ENCODE results near the gene CCDC9B.

CCDC9B gene

GRCh38 chr15:40306371-40306770 lies 34.4 kb downstream of the CCDC9B start:
- DNase-seq: no peak

DNA sequence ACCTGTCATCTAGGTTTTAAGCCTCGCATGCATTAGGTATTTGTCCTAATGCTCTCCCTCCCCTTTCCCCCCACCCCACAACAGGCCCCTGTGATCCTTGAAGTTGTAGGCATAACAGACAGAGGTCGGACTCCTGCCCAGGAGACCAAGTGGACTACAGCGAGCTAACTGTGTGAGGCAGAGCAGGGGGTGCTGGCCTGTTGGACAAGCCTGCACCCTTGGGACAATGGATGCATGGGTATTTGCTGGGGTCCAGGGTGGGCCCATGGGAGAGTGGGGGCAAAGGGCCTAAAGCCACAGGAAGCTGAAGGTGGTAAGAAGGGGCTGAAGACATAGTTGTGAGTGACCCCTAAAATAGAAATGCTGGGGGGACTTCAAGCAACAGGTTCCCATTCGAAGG lies 35.5 kb downstream of the CCDC9B start:
- no peak for DNase-seq

DNA sequence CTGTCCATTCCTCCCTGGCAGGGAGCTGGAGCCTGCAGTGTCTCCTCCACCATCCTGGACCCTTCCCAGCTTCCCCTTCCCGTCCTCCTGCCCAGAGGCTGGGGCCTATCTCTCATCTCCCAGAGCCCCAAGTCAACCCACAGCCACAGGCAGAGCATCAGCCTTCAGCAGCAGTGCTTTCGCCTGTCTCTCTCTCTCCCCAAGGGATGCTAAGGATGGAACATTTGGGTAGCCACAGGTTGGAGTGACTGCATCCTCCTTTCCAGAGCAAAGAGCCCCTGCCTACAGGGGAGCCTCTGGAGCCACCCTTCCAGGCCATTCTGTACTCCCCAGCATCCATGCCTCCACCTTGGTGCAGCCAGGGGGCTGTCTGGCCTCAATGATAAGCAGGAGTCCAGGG lies 37.2 kb downstream of the CCDC9B start:
- DNase-seq: no peak

- DNase-seq: no peak
Observed at GRCh38 chr15:40302981-40303380, 37.8 kb downstream of the CCDC9B start.

DNA sequence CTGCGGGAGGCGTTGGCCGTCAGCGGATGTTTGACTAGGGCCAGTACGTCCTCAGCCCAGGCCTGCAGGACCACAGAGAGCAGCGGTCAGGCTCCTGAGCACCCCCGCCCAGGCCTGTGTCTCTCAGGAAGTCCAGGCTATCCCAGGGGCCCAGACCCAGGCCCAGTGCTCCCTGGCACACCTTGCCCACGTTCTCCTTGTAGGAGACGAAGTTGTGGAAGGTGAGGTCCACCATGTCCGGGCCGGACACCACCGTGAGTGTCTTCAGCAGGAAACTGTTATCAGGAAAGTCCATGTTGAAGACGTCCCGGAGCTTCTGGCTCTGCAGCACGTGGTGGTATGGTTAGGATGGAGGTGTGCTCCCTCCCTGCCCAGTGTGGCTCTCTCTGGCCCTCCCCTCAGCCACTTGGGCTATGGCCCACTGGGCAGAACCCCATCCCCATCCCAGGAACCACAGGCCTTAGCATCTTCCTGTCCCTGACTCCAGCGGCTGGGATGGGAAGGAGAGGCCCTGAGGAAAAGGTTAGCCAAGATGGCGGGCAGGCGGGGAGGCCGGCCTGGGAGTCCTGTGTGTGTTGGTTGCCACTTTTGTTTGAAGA lies 38.4 kb downstream of the CCDC9B start:
- no peak for DNase-seq

- DNase-seq: no peak
Observed at GRCh38 chr15:40301467-40302179, 39.1 kb downstream of the CCDC9B start.

DNA sequence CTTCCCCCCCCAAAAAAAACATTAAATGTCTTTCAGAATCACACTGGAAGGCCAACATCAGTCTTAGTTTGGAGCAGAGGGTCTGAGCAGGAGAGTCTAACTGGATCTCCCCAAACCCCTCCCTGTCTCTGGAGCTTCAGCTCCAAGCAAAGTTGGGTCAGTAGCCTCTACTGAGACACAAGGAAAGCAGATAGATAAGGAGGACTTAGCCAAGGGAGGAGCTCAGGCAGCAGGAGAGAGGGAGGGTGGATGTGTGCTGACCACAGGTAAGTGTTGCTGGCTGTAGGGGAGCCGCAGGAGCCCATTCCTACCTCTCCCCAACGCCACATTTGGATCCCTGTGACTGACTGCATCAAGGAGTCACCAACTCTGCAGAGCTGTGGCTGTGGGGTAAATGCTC lies 40.0 kb downstream of the CCDC9B start:
- no peak for DNase-seq

DNA sequence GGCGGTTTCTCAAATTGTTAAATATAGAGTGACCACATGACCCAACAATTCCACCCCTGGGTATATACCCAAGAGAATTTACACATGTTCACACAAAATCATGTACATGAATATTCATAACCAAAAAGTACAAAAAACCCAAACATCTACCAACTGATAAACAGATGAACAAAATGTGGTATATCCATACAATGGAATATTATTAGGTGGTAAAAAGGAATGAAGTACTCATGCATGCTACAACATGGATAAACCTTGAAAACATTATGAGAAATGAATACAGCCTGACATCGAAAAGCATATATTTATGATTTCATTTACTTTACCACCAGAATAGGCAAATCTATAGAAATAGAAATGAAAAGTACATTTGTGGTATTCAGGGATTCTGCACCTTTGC lies 40.4 kb downstream of the CCDC9B start:
- DNase-seq: no peak

DNA sequence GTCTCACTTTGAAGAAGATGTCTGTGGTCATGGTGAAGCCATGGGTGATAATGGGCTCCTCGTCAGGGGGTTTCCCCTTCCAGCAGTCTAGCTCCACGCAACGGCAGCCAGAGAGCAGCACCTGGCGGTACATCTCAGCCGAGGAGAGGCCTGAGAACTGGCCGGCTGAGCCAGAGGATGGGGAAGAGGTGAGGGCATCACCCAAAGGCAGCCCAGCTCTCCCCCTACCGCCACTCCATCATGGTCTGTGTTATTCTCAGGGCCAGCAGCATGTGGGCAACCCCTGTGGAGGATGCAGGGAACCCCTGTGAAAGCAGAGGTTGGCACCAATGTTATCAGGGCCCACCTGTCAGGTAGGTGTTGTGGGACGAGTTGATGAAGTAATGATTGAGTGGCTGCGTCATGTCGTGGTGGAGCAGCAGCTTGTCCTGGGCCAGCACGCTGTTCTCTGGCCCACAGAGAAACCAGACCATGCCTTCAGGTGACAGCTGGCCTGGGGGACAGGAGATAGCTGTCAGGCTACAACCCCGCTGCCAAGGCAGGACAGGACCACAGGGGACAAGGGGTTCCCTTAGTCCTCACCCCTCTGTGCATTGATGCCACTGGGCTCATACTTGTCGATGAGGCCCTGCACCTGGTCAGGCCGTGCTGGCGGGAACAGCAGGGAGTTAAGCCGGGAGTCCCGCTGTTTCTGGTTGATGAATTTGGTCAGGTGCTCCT lies 42.4 kb downstream of the CCDC9B start:
- DNase-seq: no peak

- no peak for DNase-seq
Observed at GRCh38 chr15:40297356-40297755, 43.4 kb downstream of the CCDC9B start.

GRCh38 chr15:40296561-40297230 lies 44.0 kb downstream of the CCDC9B start:
- no peak for DNase-seq

DNA sequence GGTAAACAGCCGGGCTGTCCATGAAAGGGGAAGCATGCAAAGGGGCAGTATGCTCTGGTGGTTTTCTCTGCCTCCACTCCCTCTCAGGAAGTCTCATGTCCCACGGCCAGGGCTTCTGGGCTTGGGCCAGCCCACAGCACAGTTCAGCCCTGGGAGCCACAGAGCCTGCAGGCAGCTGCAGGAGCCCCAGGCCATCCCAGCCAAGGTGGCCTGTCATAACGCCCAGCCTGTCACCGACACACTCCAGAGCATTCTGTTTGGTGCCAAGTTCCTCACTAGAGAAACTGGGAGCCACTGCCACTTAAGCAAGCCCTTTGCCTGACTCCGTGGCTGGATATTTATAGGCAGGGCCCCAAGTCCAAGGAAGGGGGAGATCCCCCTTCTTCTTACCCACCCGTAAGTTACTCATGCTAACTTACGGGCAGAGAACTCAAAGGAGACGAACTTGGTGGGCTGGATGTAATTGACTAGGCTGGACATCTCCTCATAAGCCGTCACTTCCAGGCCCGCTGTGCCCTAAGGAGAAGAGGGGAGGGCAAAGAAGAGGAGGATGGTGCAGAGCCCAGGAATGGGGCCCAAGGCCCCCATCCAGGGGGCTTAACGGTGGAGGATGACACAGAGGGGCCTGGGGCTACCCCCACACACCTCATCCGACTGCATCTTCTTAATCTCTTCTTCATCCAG lies 44.7 kb downstream of the CCDC9B start:
- no peak for DNase-seq

DNA sequence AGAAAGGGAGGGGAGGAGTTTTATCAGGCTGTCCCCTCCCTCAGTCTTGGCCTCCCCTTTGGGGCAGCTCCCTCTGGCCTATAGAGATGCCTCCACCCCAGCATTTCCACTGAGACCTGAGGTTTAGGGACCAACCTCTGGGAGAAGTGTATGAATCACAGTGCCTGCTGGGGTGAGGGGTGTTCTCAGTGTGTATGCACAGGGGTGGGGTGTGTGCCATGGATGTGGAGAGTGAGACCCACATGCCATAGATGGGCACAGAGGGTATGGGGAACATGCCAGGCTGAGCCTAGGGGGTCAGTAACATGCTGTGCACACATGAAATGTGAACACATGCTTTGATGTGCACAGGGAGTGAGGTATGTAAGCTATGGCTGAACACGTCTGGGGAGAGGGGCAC lies 45.4 kb downstream of the CCDC9B start:
- no peak for DNase-seq

DNA sequence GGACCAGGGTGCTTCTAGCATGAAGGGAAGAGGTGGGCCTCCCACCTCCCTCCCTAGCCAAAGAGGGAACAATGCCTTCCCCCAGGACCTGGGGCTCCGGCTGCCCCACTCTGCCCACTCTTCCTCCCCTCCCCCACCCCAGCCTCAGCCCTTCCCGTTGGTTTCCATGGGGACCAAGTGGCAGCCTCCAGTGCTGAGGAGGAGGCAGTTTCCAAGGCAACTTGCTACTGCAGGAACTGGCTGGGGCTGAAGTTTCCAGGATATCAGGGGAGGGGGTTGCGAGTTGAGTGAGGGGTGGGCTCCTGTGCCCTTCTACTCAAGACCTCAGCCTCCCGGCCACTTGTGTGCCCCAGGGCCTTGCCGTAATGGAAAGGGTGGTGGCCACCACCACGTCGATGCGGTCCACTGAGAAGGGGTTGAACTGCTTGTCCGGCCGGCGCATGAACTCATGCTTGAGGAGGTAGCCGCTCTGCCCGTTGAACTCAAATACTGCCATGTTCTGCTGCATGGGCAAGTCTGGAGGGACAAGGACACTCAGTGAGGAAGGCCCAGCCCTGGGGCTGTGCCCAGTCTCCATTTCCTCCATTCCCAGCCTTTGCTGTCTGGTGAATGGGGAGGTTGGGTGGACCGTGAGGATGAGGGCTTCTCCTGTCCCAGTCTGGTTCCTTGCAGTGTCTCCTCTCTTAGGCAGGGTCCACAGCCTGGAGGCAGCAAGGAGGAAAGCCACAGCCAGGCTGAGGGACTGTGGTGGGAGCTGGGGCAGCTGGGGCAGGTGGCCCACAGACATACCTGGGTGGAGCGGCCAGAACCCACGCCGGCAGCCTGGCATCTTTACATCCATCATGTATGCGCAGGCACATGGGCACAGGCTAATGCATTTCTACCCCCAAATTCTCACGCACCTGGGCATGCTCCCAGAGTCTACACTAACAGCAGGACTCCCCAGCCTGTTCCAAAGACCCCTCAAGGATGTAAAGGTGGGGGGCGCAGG lies 46.5 kb downstream of the CCDC9B start:
- no peak for DNase-seq

DNA sequence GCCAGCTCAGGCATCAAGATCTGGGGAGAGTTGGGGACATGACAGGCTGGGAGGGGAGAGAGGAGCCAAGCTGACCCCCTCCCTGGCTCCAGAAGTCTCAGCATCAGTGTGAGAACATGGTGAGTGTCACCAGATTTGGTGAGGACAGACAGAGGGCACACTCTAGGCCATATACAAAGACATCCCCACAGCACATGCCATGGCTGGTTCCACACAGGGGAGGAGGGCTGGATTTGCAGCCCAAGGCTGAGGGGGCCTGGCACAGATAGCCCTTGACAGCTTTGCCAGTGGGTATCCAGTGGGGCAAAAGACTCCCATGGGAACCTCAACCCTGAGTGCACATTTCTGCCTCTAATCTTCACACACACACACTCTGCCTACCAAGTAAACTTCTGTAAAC lies 47.7 kb downstream of the CCDC9B start:
- no peak for DNase-seq

- DNase-seq: no peak
Observed at GRCh38 chr15:40292246-40292645, 48.5 kb downstream of the CCDC9B start.

- DNase-seq: no peak
Observed at GRCh38 chr15:40290918-40291574, 49.7 kb downstream of the CCDC9B start.

- DNase-seq: no peak
Observed at GRCh38 chr15:40290545-40290917, 50.2 kb downstream of the CCDC9B start.

- DNase-seq: no peak
Observed at GRCh38 chr15:40289140-40289775, 51.5 kb downstream of the CCDC9B start.

- DNase-seq: no peak
Observed at GRCh38 chr15:40287968-40288367, 52.8 kb downstream of the CCDC9B start.

GRCh38 chr15:40287505-40287904 lies 53.2 kb downstream of the CCDC9B start:
- no peak for DNase-seq
